Caco-2 (cell line): Measurements from ENCODE around the gene KRTAP5-3. TPM values are rescaled to one million over a fixed set of nuclear protein-coding genes. Genes with fewer than 3 reads are reported as not detected.
"Not testable (repeated sequence)": the region's sequence is repeated elsewhere in the genome, so short reads cannot be mapped to it uniquely, and the experiment has no call there.

ENCODE experiments used
- BruUV-seq: library from RNA; stranded (reverse); fragments of 400-500 nt; replicated peaks from 2 replicates; lab custom pipeline; 2021; lab: Mats Ljungman, UMichigan
- CTCF ChIA-PET: fragments of 300-600 bp; sonication (Branson Sonifier 250); formaldehyde crosslinking; loops from one replicate; lab custom pipeline; 2022; ENCODE audit warnings: antibody characterized with exemption; lab: Charles Lee
- POLR2A ChIA-PET: fragments of 300-600 bp; sonication (Branson Sonifier 250); formaldehyde crosslinking; loops from one replicate; lab custom pipeline; 2022; ENCODE audit warnings: antibody characterized with exemption; lab: Charles Lee
- DNase-seq, 2 experiments: peaks; one replicate each; pipeline versions ENCODE4 v3.0.0 to v3.0.0-alpha.2; 2020 to 2022
- H3K27me3 ChIP-seq: replicated peaks from 2 replicates; pipeline ENCODE4 v1.6.0; 2011; ENCODE audit warnings: low read length; ENCODE audit not compliant: control insufficient read depth, insufficient read depth
- H3K36me3 ChIP-seq: 2 replicates; pipeline ENCODE4 v1.5.1; 2011; ENCODE audit warnings: low read length; ENCODE audit not compliant: control insufficient read depth, insufficient read depth
- H3K4me1 ChIP-seq: fragments of 250-450 bp; sonication (Bioruptor Pico); 2 replicates; pipeline ENCODE4 v1.5.1; 2020; ENCODE audit warnings: mild to moderate bottlenecking
- H3K4me3 ChIP-seq: 2 replicates; pipeline ENCODE4 v1.5.1; 2011; ENCODE audit warnings: low read depth, mild to moderate bottlenecking, control low read depth, low read length
- H3K9me3 ChIP-seq: fragments of 250-450 bp; sonication (Bioruptor Pico); 2 replicates; pipeline ENCODE4 v1.5.1; 2020; ENCODE audit warnings: mild to moderate bottlenecking, moderate library complexity
- H3K27ac Mint-ChIP-seq: one replicate; pipeline ENCODE4 v1.8.0; 2022; ENCODE audit warnings: mixed read lengths; ENCODE audit not compliant: unreplicated experiment
- H3K27me3 Mint-ChIP-seq: one replicate; pipeline ENCODE4 v1.8.0; 2022; ENCODE audit warnings: mixed read lengths; ENCODE audit not compliant: insufficient read depth, unreplicated experiment
- H3K36me3 Mint-ChIP-seq: one replicate; pipeline ENCODE4 v1.8.0; 2022; ENCODE audit warnings: mild to moderate bottlenecking, mixed read lengths; ENCODE audit not compliant: insufficient read depth, unreplicated experiment
- H3K4me1 Mint-ChIP-seq: one replicate; pipeline ENCODE4 v1.8.0; 2022; ENCODE audit warnings: low read depth, mixed read lengths; ENCODE audit not compliant: unreplicated experiment
- H3K4me3 Mint-ChIP-seq: one replicate; pipeline ENCODE4 v1.8.0; 2022; ENCODE audit warnings: mild to moderate bottlenecking, moderate library complexity, mixed read lengths; ENCODE audit not compliant: unreplicated experiment
- H3K9me3 Mint-ChIP-seq: one replicate; pipeline ENCODE4 v1.8.0; 2022; ENCODE audit warnings: mixed read lengths; ENCODE audit not compliant: unreplicated experiment
- CTCF ChIP-seq, 2 experiments: fragments of 200-600 bp in 1 of 2; IDR thresholded peaks; 1 replicate in 1 of 2; 2 replicates in 1 of 2; pipeline versions ENCODE4 v1.5.1 to v1.8.0; 2011 to 2022; ENCODE audit warnings: antibody characterized with exemption in 1 of 2, control low read depth in 1 of 2, inconsistent platforms in 1 of 2, low read depth in 1 of 2, low read length in 1 of 2, mild to moderate bottlenecking in 1 of 2, moderate library complexity in 1 of 2; ENCODE audit not compliant: insufficient read depth in 1 of 2, severe bottlenecking in 1 of 2, unreplicated experiment in 1 of 2
- intact Hi-C: fragments of 100-400 bp; cut with micrococcal nuclease; formaldehyde crosslinking; loops from one replicate; pipeline ENCODE4 v1.10.0; 2022; ENCODE audit not compliant: unreplicated experiment
- total RNA-seq: library from RNA; stranded (reverse); gene quantifications from 2 replicates; pipeline ENCODE4 v1.2.3, GENCODE V29; 2022

KRTAP5-3 gene
- total RNA-seq, 1 experiment from 2014 or later: not detected

GRCh38 chr11:1586699-1587098 is 21.6 kb downstream of the KRTAP5-3 start:
- ChIA-PET CTCF (no interaction called here), POLR2A (no interaction called here)
- no peak overlapping the region for H3K4me3 Mint-ChIP-seq
- H3K27me3 Mint-ChIP-seq: no peaks in the 10 kb centered on the region
- Histone ChIP-seq H3K4me1 (no peaks in the 10 kb centered on the region), H3K27me3 (no peaks in the 10 kb centered on the region), H3K4me3 (no peak overlapping the region), H3K9me3 (no peaks in the 10 kb centered on the region), H3K36me3 (no peaks in the 10 kb centered on the region)
- no peak for DNase-seq
- intact Hi-C loops: no loop called here
- TF ChIP-seq CTCF (IDR thresholded peaks at IDR 0.05; ENCODE audit: insufficient read depth in 1 of 2, low read depth in 1 of 2, low read length in 1 of 2, severe bottlenecking in 1 of 2, unreplicated experiment in 1 of 2): no peak
- no peaks in the 10 kb centered on the region for H3K9me3 Mint-ChIP-seq
- no peak overlapping the region for H3K27ac Mint-ChIP-seq
- no peaks in the 10 kb centered on the region for H3K4me1 Mint-ChIP-seq
- no TSS peak for BruUV-seq
- no peaks in the 10 kb centered on the region for H3K36me3 Mint-ChIP-seq

GRCh38 chr11:1584661-1585370 is 23.4 kb downstream of the KRTAP5-3 start, which contains the start of gene KRTAP5-1:
Gene KRTAP5-1 (minus strand): TSS chr11:1585283. CDS start chr11:1585249, 34 bp downstream.
- CTCF ChIA-PET: interaction anchor here (0.6 kb wide), 1 partner anchor 171 kb away, joined by 3 read pairs; no protein-coding TSS in a partner anchor
- POLR2A ChIA-PET: not testable (repeated sequence)

GRCh38 chr11:1582909-1583308 is 25.4 kb downstream of the KRTAP5-3 start:
- intact Hi-C loops, H3K27me3 ChIP-seq, H3K4me1 Mint-ChIP-seq, DNase-seq, H3K9me3 ChIP-seq, H3K27me3 Mint-ChIP-seq, H3K4me1 ChIP-seq, POLR2A ChIA-PET, CTCF ChIA-PET, H3K27ac Mint-ChIP-seq, H3K36me3 Mint-ChIP-seq, BruUV-seq, H3K4me3 ChIP-seq, H3K36me3 ChIP-seq, H3K4me3 Mint-ChIP-seq: not testable (repeated sequence)
- H3K9me3 Mint-ChIP-seq: peaks cover 15% of the 10 kb centered on the region

More at GRCh38 chr11:1584661-1585370, 23.4 kb downstream of the KRTAP5-3 start, which contains the start of gene KRTAP5-1:
- H3K27me3 ChIP-seq, H3K9me3 Mint-ChIP-seq, H3K4me3 Mint-ChIP-seq, H3K27ac Mint-ChIP-seq, BruUV-seq, H3K36me3 Mint-ChIP-seq, H3K9me3 ChIP-seq, H3K4me1 ChIP-seq, intact Hi-C loops, DNase-seq, H3K27me3 Mint-ChIP-seq, H3K36me3 ChIP-seq, H3K4me1 Mint-ChIP-seq, H3K4me3 ChIP-seq: not testable (repeated sequence)

- no TSS peak for BruUV-seq
- Histone ChIP-seq H3K4me1 (no peaks in the 10 kb centered on the region), H3K27me3 (no peaks in the 10 kb centered on the region), H3K9me3 (peaks cover 7% of the 10 kb centered on the region; the same call in 1 of the 2 replicates), H3K4me3 (no peak overlapping the region), H3K36me3 (no peaks in the 10 kb centered on the region)
- H3K36me3 Mint-ChIP-seq: no peaks in the 10 kb centered on the region
- DNase-seq: no peak
- H3K27me3 Mint-ChIP-seq: no peaks in the 10 kb centered on the region
- TF ChIP-seq CTCF (IDR thresholded peaks at IDR 0.05; ENCODE audit: insufficient read depth in 1 of 2, low read depth in 1 of 2, low read length in 1 of 2, severe bottlenecking in 1 of 2, unreplicated experiment in 1 of 2): no peak
- intact Hi-C loops: no loop called here
- no peak overlapping the region for H3K27ac Mint-ChIP-seq
- CTCF ChIA-PET: no interaction called here
- peaks cover 17% of the 10 kb centered on the region for H3K9me3 Mint-ChIP-seq
- H3K4me3 Mint-ChIP-seq: no peak overlapping the region
- POLR2A ChIA-PET: no interaction called here
- no peaks in the 10 kb centered on the region for H3K4me1 Mint-ChIP-seq
Measured at GRCh38 chr11:1581976-1582375, 26.3 kb downstream of the KRTAP5-3 start.
